HK-2 (cell line): Measurements from ENCODE around the gene MMP14.
"Not testable (repeated sequence)": the region's sequence is repeated elsewhere in the genome, so short reads cannot be mapped to it uniquely, and the experiment has no call there.

ENCODE experiments used
- DNase-seq: peaks from one replicate; pipeline ENCODE4 v3.0.0-alpha.2; 2018; ENCODE audit not compliant: unreplicated experiment

Gene MMP14

GRCh38 chr14:22841769-22842168, 5.4 kb downstream of the MMP14 start:
- no peak for DNase-seq

GRCh38 chr14:22842211-22843122, 6.1 kb downstream of the MMP14 start:
- DNase-seq, result no peak

- DNase-seq, result no peak
Measured at GRCh38 chr14:22843123-22843925, 6.9 kb downstream of the MMP14 start.

- DNase-seq, result no peak
Measured at GRCh38 chr14:22844221-22845102, 8.1 kb downstream of the MMP14 start.

- DNase-seq, result no peak
Measured at GRCh38 chr14:22845103-22845394, 8.7 kb downstream of the MMP14 start.

- DNase-seq, result no peak
Measured at GRCh38 chr14:22845821-22846625, 9.6 kb downstream of the MMP14 start.

GRCh38 chr14:22846811-22847307, 10.5 kb downstream of the MMP14 start:
- DNase-seq, result no peak

GRCh38 chr14:22847661-22848341, 11.4 kb downstream of the MMP14 start:
- no peak for DNase-seq

- DNase-seq, result no peak
Measured at GRCh38 chr14:22848351-22849164, 12.2 kb downstream of the MMP14 start.

GRCh38 chr14:22849212-22849819, 12.9 kb downstream of the MMP14 start:
- no peak for DNase-seq

GRCh38 chr14:22850944-22851764, 14.8 kb downstream of the MMP14 start:
- DNase-seq, result peak; percentile 86

- DNase-seq, result not testable (repeated sequence)
Measured at GRCh38 chr14:22852178-22852577, 15.8 kb downstream of the MMP14 start.

GRCh38 chr14:22852599-22852939, 16.2 kb downstream of the MMP14 start:
- DNase-seq, result no peak

- DNase-seq, result peak; percentile 93
Measured at GRCh38 chr14:22852940-22853767, 16.8 kb downstream of the MMP14 start.

- DNase-seq, result not testable (repeated sequence)
Measured at GRCh38 chr14:22854296-22854695, 17.9 kb downstream of the MMP14 start.

GRCh38 chr14:22854963-22855724, 18.8 kb downstream of the MMP14 start:
- no peak for DNase-seq

- no peak for DNase-seq
Measured at GRCh38 chr14:22856428-22856827, 20.0 kb downstream of the MMP14 start.
